SK-N-MC (cell line): ENCODE results near the gene GALNT18.

Experiments used
- DNase-seq: peaks from one replicate; pipeline ENCODE4 v3.0.0-alpha.2; 2011; ENCODE audit warnings: low read depth, low spot score
- H3K27ac ChIP-seq: fragments of 200-600 bp; sonication (generic); 2 replicates; pipeline ENCODE4 v1.5.1; 2016; ENCODE audit warnings: mixed run types
- H3K36me3 ChIP-seq: fragments of 200-600 bp; sonication (generic); 2 replicates; pipeline ENCODE4 v1.6.1; 2017; ENCODE audit warnings: antibody characterized with exemption, low read length, mixed read lengths; ENCODE audit not compliant: insufficient read depth
- H3K4me3 ChIP-seq: fragments of 200-600 bp; sonication (generic); 2 replicates; pipeline ENCODE4 v1.5.1; 2016
- H3K9ac ChIP-seq: fragments of 200-600 bp; sonication (generic); 2 replicates; pipeline ENCODE4 v1.8.0; 2017; ENCODE audit warnings: mixed run types, mixed read lengths; ENCODE audit not compliant: insufficient read length
- H3K9me3 ChIP-seq: fragments of 200-600 bp; sonication (generic); 2 replicates; pipeline ENCODE4 v1.6.1; 2017; ENCODE audit warnings: low read depth, mild to moderate bottlenecking, antibody characterized with exemption, low read length, moderate library complexity, mixed read lengths
- EZH2 ChIP-seq: fragments of 200-600 bp; sonication (generic); IDR thresholded peaks from one replicate; pipeline ENCODE4 v1.6.1; 2017; ENCODE audit warnings: antibody characterized with exemption
- FOXP2 ChIP-seq: optimal IDR thresholded peaks from 2 replicates; pipeline ENCODE3; 2011; ENCODE audit warnings: mild to moderate bottlenecking, moderate library complexity; ENCODE audit not compliant: insufficient read depth; ENCODE audit errors: extremely low read length, control extremely low read depth
- POLR2AphosphoS5 ChIP-seq: IDR thresholded peaks from 2 replicates; pipeline ENCODE4 v1.6.1; 2012; ENCODE audit warnings: mild to moderate bottlenecking, low read depth, low read length, borderline replicate concordance

The GALNT18 gene

GRCh38 chr11:11636671-11637070 is 14.9 kb upstream of the GALNT18 start:
- H3K27ac ChIP-seq, result no peak overlapping the region
- no peak overlapping the region for H3K9ac ChIP-seq
- no peaks in the 10 kb centered on the region for H3K36me3 ChIP-seq
- H3K4me3 ChIP-seq, result no peak overlapping the region
- no peaks in the 10 kb centered on the region for H3K9me3 ChIP-seq
- TF ChIP-seq POLR2AphosphoS5 (no peak), EZH2 (no peak), FOXP2 (no peak)
- DNase-seq, result no peak

- TF ChIP-seq POLR2AphosphoS5, result no peak
- Histone ChIP-seq H3K9ac (no peak overlapping the region), H3K4me3 (no peak overlapping the region), H3K9me3 (no peaks in the 10 kb centered on the region), H3K27ac (no peak overlapping the region), H3K36me3 (no peaks in the 10 kb centered on the region)
- DNase-seq, result no peak
Measured at GRCh38 chr11:11635443-11635842, 13.6 kb upstream of the GALNT18 start.

GRCh38 chr11:11629368-11629767 is 7.6 kb upstream of the GALNT18 start:
- H3K9ac ChIP-seq, result no peak overlapping the region
- no peak for TF ChIP-seq POLR2AphosphoS5
- no peak for TF ChIP-seq EZH2
- TF ChIP-seq FOXP2, result no peak
- no peak overlapping the region for H3K4me3 ChIP-seq
- DNase-seq, result no peak
- no peaks in the 10 kb centered on the region for H3K36me3 ChIP-seq
- no peaks in the 10 kb centered on the region for H3K9me3 ChIP-seq
- no peak overlapping the region for H3K27ac ChIP-seq

GRCh38 chr11:11628651-11629050 is 6.8 kb upstream of the GALNT18 start:
- DNase-seq, result no peak

GRCh38 chr11:11626128-11626527 is 4.3 kb upstream of the GALNT18 start:
- H3K4me3 ChIP-seq, result no peak overlapping the region
- TF ChIP-seq EZH2 (no peak), FOXP2 (no peak), POLR2AphosphoS5 (no peak)
- no peaks in the 10 kb centered on the region for H3K36me3 ChIP-seq
- H3K9me3 ChIP-seq, result no peaks in the 10 kb centered on the region
- DNase-seq, result no peak
- H3K27ac ChIP-seq, result no peak overlapping the region
- no peak overlapping the region for H3K9ac ChIP-seq

More at GRCh38 chr11:11628651-11629050, 6.8 kb upstream of the GALNT18 start:
- no peaks in the 10 kb centered on the region for H3K36me3 ChIP-seq
- TF ChIP-seq FOXP2 (no peak), POLR2AphosphoS5 (no peak), EZH2 (no peak)
- no peaks in the 10 kb centered on the region for H3K9me3 ChIP-seq
- no peak overlapping the region for H3K4me3 ChIP-seq
- no peak overlapping the region for H3K27ac ChIP-seq
- no peak overlapping the region for H3K9ac ChIP-seq

GRCh38 chr11:11624926-11625325 is 3.1 kb upstream of the GALNT18 start:
- no peaks in the 10 kb centered on the region for H3K9me3 ChIP-seq
- DNase-seq, result no peak
- no peaks in the 10 kb centered on the region for H3K36me3 ChIP-seq
- H3K27ac ChIP-seq, result no peak overlapping the region
- H3K9ac ChIP-seq, result no peak overlapping the region
- TF ChIP-seq FOXP2, result no peak
- TF ChIP-seq EZH2, result no peak
- H3K4me3 ChIP-seq, result no peak overlapping the region

DNA sequence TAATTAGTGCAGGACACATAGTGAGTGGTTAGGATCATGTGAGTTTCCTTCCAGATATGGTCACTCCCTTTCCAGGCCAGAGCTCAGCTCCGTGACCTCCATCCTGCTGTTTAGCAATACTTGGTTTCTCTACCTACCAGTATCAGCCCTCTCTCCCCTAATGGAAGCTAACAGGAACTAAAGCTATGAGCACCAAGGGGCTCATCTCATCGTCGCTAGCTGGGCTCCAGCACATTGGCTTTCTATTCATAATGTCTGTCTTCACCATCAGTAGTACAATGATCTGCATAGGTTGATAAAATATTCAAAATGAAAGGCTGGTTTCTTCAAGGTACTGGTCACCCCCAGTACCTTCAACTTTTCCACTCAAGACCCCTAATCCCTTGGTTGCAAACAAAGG is 2.4 kb upstream of the GALNT18 start:
- H3K9me3 ChIP-seq, result no peaks in the 10 kb centered on the region
- H3K4me3 ChIP-seq, result no peak overlapping the region
- no peak overlapping the region for H3K9ac ChIP-seq
- DNase-seq, result no peak
- no peak for TF ChIP-seq EZH2
- TF ChIP-seq POLR2AphosphoS5, result no peak
- TF ChIP-seq FOXP2, result no peak
- no peak overlapping the region for H3K27ac ChIP-seq
- no peaks in the 10 kb centered on the region for H3K36me3 ChIP-seq

DNA sequence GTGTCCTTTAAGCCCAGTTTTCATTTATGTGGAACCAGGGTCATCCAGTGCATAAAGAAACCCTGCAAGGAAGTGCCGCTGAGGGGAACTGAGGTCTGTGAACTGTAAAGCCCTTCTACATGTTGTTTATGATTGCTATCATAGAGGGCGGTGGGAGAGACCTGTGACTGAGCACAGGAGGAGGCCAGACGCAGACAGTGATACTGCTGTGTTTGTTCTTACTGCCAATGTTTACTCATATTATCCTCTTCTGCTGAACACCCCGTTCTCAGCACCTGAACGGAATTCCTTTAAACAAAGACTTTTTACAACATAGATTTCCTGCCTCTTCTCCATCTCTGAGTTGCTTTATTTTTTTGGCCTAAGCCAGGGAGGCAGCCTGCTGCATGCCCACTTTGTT is 967 bp upstream of the GALNT18 start:
- H3K9me3 ChIP-seq, result no peaks in the 10 kb centered on the region
- H3K4me3 ChIP-seq, result no peak overlapping the region
- H3K9ac ChIP-seq, result no peak overlapping the region
- TF ChIP-seq EZH2, result no peak
- TF ChIP-seq POLR2AphosphoS5, result no peak
- no peak for TF ChIP-seq FOXP2
- H3K36me3 ChIP-seq, result no peaks in the 10 kb centered on the region
- no peak for DNase-seq
- H3K27ac ChIP-seq, result no peak overlapping the region

- Histone ChIP-seq H3K9ac (no peak overlapping the region), H3K9me3 (no peaks in the 10 kb centered on the region), H3K4me3 (peak overlapping the region; percentile 38; the same call in 1 of the 2 replicates), H3K27ac (no peak overlapping the region), H3K36me3 (no peaks in the 10 kb centered on the region)
- DNase-seq, result no peak
- TF ChIP-seq POLR2AphosphoS5 (no peak), FOXP2 (no peak), EZH2 (no peak)
Measured at GRCh38 chr11:11622340-11622706, 518 bp upstream of the GALNT18 start.
